Thymus (tissue), 11 donors: ENCODE data around the gene HLA-DQA1. TPM values are rescaled to one million over a fixed set of nuclear protein-coding genes. Genes with fewer than 3 reads are reported as not detected.
"Not testable (repeated sequence)": the region's sequence is repeated elsewhere in the genome, so short reads cannot be mapped to it uniquely, and the experiment has no call there.

Experiments used
- DNase-seq, 9 donors: peaks; one replicate each; pipeline ENCODE4 v3.0.0-alpha.2; 2013; ENCODE audit warnings: low spot score in 9 of 9, low read depth in 6 of 9, missing footprints in 1 of 9
- H3K27ac ChIP-seq, 2 donors: one replicate each; pipeline ENCODE4 v1.5.1; 2013; ENCODE audit warnings: control low read depth in 1 of 2, low read depth in 1 of 2, low read length in 1 of 2, mild to moderate bottlenecking in 1 of 2, moderate library complexity in 1 of 2
- H3K27me3 ChIP-seq, 2 donors: one replicate each; pipeline ENCODE4 v1.5.1; 2013; ENCODE audit warnings: low read length in 1 of 2; ENCODE audit not compliant: control insufficient read depth in 2 of 2, insufficient read depth in 1 of 2
- H3K36me3 ChIP-seq, 2 donors: one replicate each; pipeline ENCODE4 v1.5.1; 2013; ENCODE audit warnings: low read length in 1 of 2, mild to moderate bottlenecking in 1 of 2, moderate library complexity in 1 of 2; ENCODE audit not compliant: control insufficient read depth in 2 of 2, insufficient read depth in 2 of 2
- H3K4me1 ChIP-seq, 2 donors: one replicate each; pipeline ENCODE4 v1.5.1; 2013; ENCODE audit warnings: low read length in 2 of 2; ENCODE audit not compliant: control insufficient read depth in 2 of 2, insufficient read depth in 2 of 2
- H3K4me3 ChIP-seq, 2 donors: one replicate each; pipeline ENCODE4 v1.5.1; 2013; ENCODE audit warnings: low read length in 2 of 2, control low read depth in 1 of 2, mild to moderate bottlenecking in 1 of 2
- H3K9me3 ChIP-seq, 2 donors: one replicate each; pipeline ENCODE4 v1.5.1; 2013; ENCODE audit warnings: low read length in 1 of 2, mild to moderate bottlenecking in 1 of 2; ENCODE audit not compliant: control insufficient read depth in 2 of 2, insufficient read depth in 1 of 2
- WGBS: extraction: QIAGEN DNeasy Blood & Tissue Kit; methylation state at CpG from one replicate; pipeline ENCODE4 v1.1.7; 2013; 5-methylcytosine and 5-hydroxymethylcytosine counted together
- polyA plus RNA-seq: library from polyadenylated mRNA; stranded (reverse); fragments of 200-250 nt; gene quantifications from one replicate; pipeline ENCODE4 v1.2.3, GENCODE V29; 2013
- total RNA-seq: library from RNA; stranded (reverse); fragments of 120-200 nt; gene quantifications from one replicate; pipeline ENCODE4 v1.2.4, GENCODE V29; 2013
- donor health status: healthy.

HLA-DQA1 gene
- total and polyA plus RNA-seq, 2 donors = 352 to 358 TPM

GRCh38 chr6:32627831-32628230 lies 9.4 kb upstream of the HLA-DQA1 start:
- Histone ChIP-seq H3K27ac (peak overlapping the region in 1 of 2 donors; percentile 32), H3K9me3 (no peaks in the 10 kb centered on the region), H3K36me3 (no peaks in the 10 kb centered on the region), H3K4me1 (peaks cover 0 to 4% of the 10 kb centered on the region in 2 donors), H3K4me3 (no peak overlapping the region), H3K27me3 (no peaks in the 10 kb centered on the region)
- 33% methylated on average over 3 of the region's 3 CpGs for WGBS
- DNase-seq = peak in 1 of 9 donors; percentile 56

- H3K27me3 ChIP-seq, H3K4me3 ChIP-seq, H3K27ac ChIP-seq, DNase-seq, H3K36me3 ChIP-seq, H3K9me3 ChIP-seq, H3K4me1 ChIP-seq: not testable (repeated sequence)
- WGBS = 73% methylated on average over 2 of the region's 13 CpGs
Measured at GRCh38 chr6:32629793-32630192, 7.4 kb upstream of the HLA-DQA1 start.

- 24% methylated on average over 2 of the region's 2 CpGs for WGBS
- H3K27me3 ChIP-seq = no peaks in the 10 kb centered on the region
- no peaks in the 10 kb centered on the region for H3K4me1 ChIP-seq
- H3K27ac ChIP-seq = no peak overlapping the region
- DNase-seq = no peak
- H3K9me3 ChIP-seq = no peaks in the 10 kb centered on the region
- H3K36me3 ChIP-seq = no peaks in the 10 kb centered on the region
- no peak overlapping the region for H3K4me3 ChIP-seq
Measured at GRCh38 chr6:32635526-32636123, 1.6 kb upstream of the HLA-DQA1 start.

GRCh38 chr6:32637883-32638282 lies 677 bp downstream of the HLA-DQA1 start:
- Histone ChIP-seq H3K9me3 (no peaks in the 10 kb centered on the region), H3K27ac (peak overlapping the region in 1 of 2 donors; percentile 24), H3K4me1 (no peaks in the 10 kb centered on the region), H3K27me3 (no peaks in the 10 kb centered on the region), H3K4me3 (peak overlapping the region in 1 of 2 donors; percentile 18), H3K36me3 (no peaks in the 10 kb centered on the region)
- WGBS = 74% methylated on average over 3 of the region's 3 CpGs
- DNase-seq = no peak

GRCh38 chr6:32638532-32639219 lies 1.5 kb downstream of the HLA-DQA1 start:
- H3K4me1 ChIP-seq = no peaks in the 10 kb centered on the region
- H3K9me3 ChIP-seq = no peaks in the 10 kb centered on the region
- H3K36me3 ChIP-seq = no peaks in the 10 kb centered on the region
- 74% methylated on average over 9 of the region's 9 CpGs for WGBS
- no peak for DNase-seq
- H3K27ac ChIP-seq = no peak overlapping the region
- no peak overlapping the region for H3K4me3 ChIP-seq
- H3K27me3 ChIP-seq = no peaks in the 10 kb centered on the region

- no peaks in the 10 kb centered on the region for H3K9me3 ChIP-seq
- DNase-seq = no peak
- no peaks in the 10 kb centered on the region for H3K27me3 ChIP-seq
- 94% methylated on average over 8 of the region's 8 CpGs for WGBS
- no peak overlapping the region for H3K4me3 ChIP-seq
- no peak overlapping the region for H3K27ac ChIP-seq
- no peaks in the 10 kb centered on the region for H3K36me3 ChIP-seq
- no peaks in the 10 kb centered on the region for H3K4me1 ChIP-seq
Measured at GRCh38 chr6:32639440-32640394, 2.5 kb downstream of the HLA-DQA1 start.

GRCh38 chr6:32641122-32641521 lies 3.9 kb downstream of the HLA-DQA1 start:
- no peak overlapping the region for H3K4me3 ChIP-seq

GRCh38 chr6:32641785-32642719 lies 4.8 kb downstream of the HLA-DQA1 start:
- 89% methylated on average over 2 of the region's 2 CpGs for WGBS
- not testable (repeated sequence) for H3K4me3 ChIP-seq, H3K36me3 ChIP-seq, H3K27me3 ChIP-seq, H3K9me3 ChIP-seq, DNase-seq, H3K4me1 ChIP-seq, H3K27ac ChIP-seq

More at GRCh38 chr6:32641122-32641521, 3.9 kb downstream of the HLA-DQA1 start:
- no peaks in the 10 kb centered on the region for H3K4me1 ChIP-seq
- no peaks in the 10 kb centered on the region for H3K9me3 ChIP-seq
- H3K27me3 ChIP-seq = no peaks in the 10 kb centered on the region
- no peak overlapping the region for H3K27ac ChIP-seq
- H3K36me3 ChIP-seq = no peaks in the 10 kb centered on the region
- 94% methylated on average over 6 of the region's 6 CpGs for WGBS
- no peak for DNase-seq
